ENCODE measurements around the gene SLC47A1. TPM values are rescaled to one million over a fixed set of nuclear protein-coding genes. Genes with fewer than 3 reads are reported as not detected.
"Not testable (repeated sequence)": the region's sequence is repeated elsewhere in the genome, so short reads cannot be mapped to it uniquely, and the experiment has no call there.

The SLC47A1 gene
- total RNA-seq, 4 donors from 2014 or later: 19.1 to 53.0 (median 39.2) TPM

DNA sequence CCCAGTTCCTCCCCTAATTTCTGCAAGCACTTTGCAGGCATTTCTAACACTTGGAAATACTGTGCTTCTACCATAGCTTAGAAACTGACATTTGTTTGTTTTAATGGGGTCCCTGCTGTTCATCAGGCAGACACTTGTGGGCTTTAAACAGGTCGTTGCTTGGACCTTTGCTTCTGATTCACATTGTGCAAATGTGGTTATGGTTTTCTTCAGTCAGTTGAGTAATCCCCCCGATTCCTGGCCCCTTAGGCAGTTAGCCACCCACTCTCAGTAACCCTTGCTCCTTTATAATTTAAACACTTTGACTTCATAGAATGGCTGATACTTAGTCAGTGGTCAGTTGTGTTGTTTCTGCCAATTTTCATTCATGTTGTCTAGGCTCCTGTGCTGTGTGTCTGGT lies 39.4 kb downstream of the SLC47A1 start:
- Histone ChIP-seq H3K36me3 (no peaks in the 10 kb centered on the region), H3K4me1 (no peaks in the 10 kb centered on the region), H3K9me3 (no peaks in the 10 kb centered on the region), H3K27ac (no peak overlapping the region), H3K27me3 (no peaks in the 10 kb centered on the region), H3K4me3 (no peak overlapping the region)
- 47% methylated on average over 2 of the region's 2 CpGs for WGBS
- TF ChIP-seq EP300 (IDR thresholded peaks at IDR 0.05) (no peak), POLR2A (IDR thresholded peaks at IDR 0.05) (no peak), POLR2AphosphoS5 (IDR thresholded peaks at IDR 0.05) (no peak)
- TF ChIP-seq, protein P1, sequence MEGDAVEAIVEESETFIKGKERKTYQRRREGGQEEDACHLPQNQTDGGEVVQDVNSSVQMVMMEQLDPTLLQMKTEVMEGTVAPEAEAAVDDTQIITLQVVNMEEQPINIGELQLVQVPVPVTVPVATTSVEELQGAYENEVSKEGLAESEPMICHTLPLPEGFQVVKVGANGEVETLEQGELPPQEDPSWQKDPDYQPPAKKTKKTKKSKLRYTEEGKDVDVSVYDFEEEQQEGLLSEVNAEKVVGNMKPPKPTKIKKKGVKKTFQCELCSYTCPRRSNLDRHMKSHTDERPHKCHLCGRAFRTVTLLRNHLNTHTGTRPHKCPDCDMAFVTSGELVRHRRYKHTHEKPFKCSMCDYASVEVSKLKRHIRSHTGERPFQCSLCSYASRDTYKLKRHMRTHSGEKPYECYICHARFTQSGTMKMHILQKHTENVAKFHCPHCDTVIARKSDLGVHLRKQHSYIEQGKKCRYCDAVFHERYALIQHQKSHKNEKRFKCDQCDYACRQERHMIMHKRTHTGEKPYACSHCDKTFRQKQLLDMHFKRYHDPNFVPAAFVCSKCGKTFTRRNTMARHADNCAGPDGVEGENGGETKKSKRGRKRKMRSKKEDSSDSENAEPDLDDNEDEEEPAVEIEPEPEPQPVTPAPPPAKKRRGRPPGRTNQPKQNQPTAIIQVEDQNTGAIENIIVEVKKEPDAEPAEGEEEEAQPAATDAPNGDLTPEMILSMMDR (IDR thresholded peaks at IDR 0.05): no peak
- no peak for DNase-seq (ENCODE audit: low spot score in 2 of 2)

DNA sequence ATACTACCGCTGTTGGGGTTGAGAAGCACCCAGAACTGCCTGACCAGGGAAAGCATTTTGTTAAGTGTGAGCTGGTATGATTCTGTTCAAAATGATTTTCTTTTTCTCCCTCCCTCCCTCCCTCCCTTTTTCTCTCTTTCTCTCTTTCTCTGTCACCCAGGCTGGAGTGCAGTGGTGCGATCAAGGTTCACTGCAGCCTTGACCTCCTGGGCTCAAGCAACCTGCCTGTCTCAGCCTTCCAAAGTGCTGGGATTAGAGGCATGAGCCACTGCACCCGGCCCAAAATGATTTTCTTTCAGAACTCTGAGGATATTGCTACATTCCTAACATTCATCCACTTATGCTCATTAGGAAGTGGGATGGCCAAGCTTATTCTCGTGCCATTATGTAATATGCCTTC lies 41.3 kb downstream of the SLC47A1 start:
- DNase-seq (ENCODE audit: low spot score in 2 of 2): no peak
- no peak overlapping the region for H3K4me3 ChIP-seq
- TF ChIP-seq EP300 (IDR thresholded peaks at IDR 0.05) (no peak), POLR2A (IDR thresholded peaks at IDR 0.05) (no peak), POLR2AphosphoS5 (IDR thresholded peaks at IDR 0.05) (no peak)
- TF ChIP-seq, protein P1 (IDR thresholded peaks at IDR 0.05): no peak
- peaks cover 13% of the 10 kb centered on the region for H3K4me1 ChIP-seq
- 86% methylated on average over 4 of the region's 4 CpGs for WGBS
- H3K27ac ChIP-seq: no peak overlapping the region
- H3K36me3 ChIP-seq: no peaks in the 10 kb centered on the region
- no peaks in the 10 kb centered on the region for H3K9me3 ChIP-seq
- peaks cover 4% of the 10 kb centered on the region for H3K27me3 ChIP-seq

DNA sequence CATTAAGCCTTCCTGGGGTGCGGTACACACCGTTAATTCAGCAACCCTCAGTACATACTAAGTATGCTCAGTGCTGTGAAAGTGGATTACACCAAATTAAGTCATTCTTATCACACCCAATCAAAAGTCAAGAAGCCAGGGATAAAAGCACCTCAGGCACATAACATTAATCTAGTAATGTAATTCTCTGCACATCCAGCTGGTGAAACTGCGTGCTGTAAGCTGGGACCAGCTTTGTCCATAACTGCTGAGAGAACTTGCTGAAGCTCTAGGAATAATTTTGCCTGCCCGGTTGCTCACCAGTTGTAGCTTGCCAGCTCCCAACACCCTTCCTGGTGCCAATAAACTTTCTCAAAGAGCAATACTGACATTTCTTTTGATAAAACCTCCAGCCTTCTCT lies 44.9 kb downstream of the SLC47A1 start:
- H3K4me1 ChIP-seq: peaks cover 17% of the 10 kb centered on the region
- no peak overlapping the region for H3K4me3 ChIP-seq
- peaks cover 10% of the 10 kb centered on the region for H3K27me3 ChIP-seq
- H3K36me3 ChIP-seq: no peaks in the 10 kb centered on the region
- H3K9me3 ChIP-seq: no peaks in the 10 kb centered on the region
- DNase-seq (ENCODE audit: low spot score in 2 of 2): no peak
- H3K27ac ChIP-seq: no peak overlapping the region
- 44% methylated on average over 4 of the region's 4 CpGs for WGBS
- TF ChIP-seq EP300 (IDR thresholded peaks at IDR 0.05): no peak
- TF ChIP-seq POLR2AphosphoS5 (IDR thresholded peaks at IDR 0.05): no peak
- TF ChIP-seq, protein P1 (IDR thresholded peaks at IDR 0.05): no peak
- no peak for TF ChIP-seq POLR2A (IDR thresholded peaks at IDR 0.05)

DNA sequence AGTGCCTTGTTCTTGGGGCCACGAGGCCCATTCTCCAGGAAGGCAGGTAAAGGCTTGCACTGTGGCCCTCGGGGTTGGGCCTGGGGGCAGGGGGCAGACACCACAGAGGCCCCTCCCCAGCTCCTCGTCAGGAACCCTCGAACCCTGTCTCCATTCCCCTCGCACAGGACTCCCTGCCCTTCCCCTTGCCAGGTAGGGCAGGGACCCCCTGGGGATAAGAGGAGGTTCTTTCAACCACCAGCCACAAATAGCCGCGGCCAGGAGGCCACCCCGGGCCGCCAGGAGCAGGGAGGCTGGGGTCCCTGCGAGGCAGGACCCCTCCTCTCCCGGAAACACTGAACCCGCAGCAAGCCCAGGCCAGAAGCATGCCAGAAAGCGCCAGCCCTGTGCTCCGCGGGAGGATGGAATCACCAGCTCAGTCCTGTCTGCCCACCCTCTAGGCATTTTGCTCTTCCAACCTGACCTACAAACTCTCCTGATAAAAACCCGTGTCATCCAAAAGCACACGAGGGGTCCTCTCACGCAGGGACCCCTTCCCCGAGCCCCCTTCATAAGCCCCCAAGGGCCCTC lies 45.6 kb downstream of the SLC47A1 start:
- Histone ChIP-seq H3K4me3 (peak overlapping the region; percentile 64), H3K9me3 (no peaks in the 10 kb centered on the region), H3K36me3 (no peaks in the 10 kb centered on the region), H3K27me3 (peaks cover 10% of the 10 kb centered on the region), H3K4me1 (peaks cover 17% of the 10 kb centered on the region), H3K27ac (no peak overlapping the region)
- DNase-seq (ENCODE audit: low spot score in 2 of 2): no peak
- TF ChIP-seq POLR2AphosphoS5 (IDR thresholded peaks at IDR 0.05) (no peak), POLR2A (IDR thresholded peaks at IDR 0.05) (no peak), EP300 (IDR thresholded peaks at IDR 0.05) (no peak)
- TF ChIP-seq, protein P1 (IDR thresholded peaks at IDR 0.05): no peak
- 50% methylated on average over 7 of the region's 19 CpGs for WGBS

DNA sequence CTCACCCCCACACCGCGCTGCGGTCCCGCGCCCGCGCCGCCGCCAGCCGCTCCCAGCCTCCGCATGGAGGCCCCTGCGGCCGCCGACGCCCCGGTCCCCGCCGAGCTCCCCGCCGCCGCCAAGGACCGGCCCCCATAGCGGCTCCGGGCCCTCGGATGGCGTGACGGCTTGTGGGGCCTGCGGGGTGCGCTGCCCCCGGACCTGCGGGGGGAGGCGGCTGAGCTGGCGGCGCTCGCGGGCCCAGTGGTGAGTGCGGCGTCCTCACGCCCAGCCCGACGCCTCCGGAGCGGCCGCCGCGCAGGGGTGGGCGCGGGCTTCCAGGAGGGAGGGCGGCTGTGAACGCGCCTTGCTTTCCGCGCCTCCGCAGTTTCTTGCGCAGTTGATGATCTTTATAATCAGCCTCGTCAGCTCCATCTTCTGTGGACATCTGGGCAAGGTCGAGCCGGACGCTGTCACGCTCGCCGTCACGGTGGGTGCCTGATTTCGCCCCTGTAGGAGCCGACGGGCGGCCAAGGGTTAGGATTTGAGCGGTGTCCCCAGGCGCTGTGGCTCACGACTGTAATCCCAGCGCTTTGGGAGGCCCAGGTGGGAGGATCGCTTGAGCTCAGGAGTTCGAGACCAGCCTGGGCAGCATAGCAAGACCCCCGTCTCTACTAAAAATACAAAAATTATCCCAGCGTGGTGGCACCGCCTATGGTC lies 46.4 kb downstream of the SLC47A1 start:
- Histone ChIP-seq H3K27ac (no peak overlapping the region), H3K27me3 (peaks cover 10% of the 10 kb centered on the region), H3K4me3 (peak overlapping the region; percentile 64), H3K4me1 (peaks cover 17% of the 10 kb centered on the region), H3K9me3 (no peaks in the 10 kb centered on the region), H3K36me3 (no peaks in the 10 kb centered on the region)
- TF ChIP-seq, protein P1 (IDR thresholded peaks at IDR 0.05): no peak
- no peak for TF ChIP-seq EP300 (IDR thresholded peaks at IDR 0.05)
- TF ChIP-seq POLR2AphosphoS5 (IDR thresholded peaks at IDR 0.05): no peak
- no peak for TF ChIP-seq POLR2A (IDR thresholded peaks at IDR 0.05)
- no peak for DNase-seq (ENCODE audit: low spot score in 2 of 2)
- WGBS: 39% methylated on average over 16 of the region's 76 CpGs

DNA sequence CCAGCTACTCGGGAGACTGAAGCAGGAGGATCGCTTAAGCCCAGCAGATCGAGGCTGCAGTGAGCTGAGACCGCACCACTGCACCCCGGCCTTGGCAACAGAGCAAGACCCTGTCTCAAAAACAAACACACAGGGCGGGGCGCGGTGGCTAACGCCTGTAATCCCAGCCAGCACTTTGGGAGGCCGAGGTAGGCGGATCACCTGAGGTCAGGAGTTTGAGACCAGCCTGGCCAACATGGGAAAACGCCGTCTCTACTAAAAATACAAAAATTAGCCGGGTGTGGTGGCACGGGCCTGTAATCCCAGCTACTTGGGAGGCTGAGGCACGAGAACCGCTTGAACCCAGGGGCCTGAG lies 46.9 kb downstream of the SLC47A1 start:
- H3K36me3 ChIP-seq; H3K9me3 ChIP-seq; DNase-seq (ENCODE audit: low spot score in 2 of 2); H3K27ac ChIP-seq: not testable (repeated sequence)
- H3K4me1 ChIP-seq: peaks cover 17% of the 10 kb centered on the region
- peak overlapping the region; percentile 64 for H3K4me3 ChIP-seq
- 91% methylated on average over 17 of the region's 17 CpGs for WGBS
- H3K27me3 ChIP-seq: peaks cover 10% of the 10 kb centered on the region

DNA sequence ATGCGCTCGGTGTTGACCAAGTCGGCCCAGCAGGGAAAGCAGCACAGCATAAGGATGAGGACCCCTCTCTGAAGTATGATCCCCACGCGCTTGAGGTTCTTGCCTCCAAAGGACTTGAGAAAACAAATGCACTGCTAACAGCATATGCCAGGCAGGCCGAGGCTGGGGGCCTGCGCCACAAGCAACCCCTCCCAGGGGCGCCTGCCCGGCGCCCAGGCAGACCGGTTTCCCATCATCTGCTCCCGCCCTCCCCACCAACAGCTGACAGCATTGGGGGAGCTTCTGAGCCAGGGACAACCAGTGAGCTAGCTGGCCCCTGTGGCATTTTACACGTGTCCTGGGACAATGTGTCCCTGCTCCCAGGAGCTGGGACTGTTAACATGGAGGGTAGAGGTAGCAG lies 48.5 kb downstream of the SLC47A1 start:
- H3K36me3 ChIP-seq; H3K4me3 ChIP-seq; H3K27ac ChIP-seq; DNase-seq (ENCODE audit: low spot score in 2 of 2); H3K9me3 ChIP-seq: not testable (repeated sequence)
- H3K4me1 ChIP-seq: peaks cover 17% of the 10 kb centered on the region
- H3K27me3 ChIP-seq: peaks cover 10% of the 10 kb centered on the region
- WGBS: 94% methylated on average over 13 of the region's 13 CpGs
